Head of caudate nucleus (tissue), 42 donors: Measurements from ENCODE around the gene PNLIPRP1.

Source experiments
- DNase-seq, 42 donors: peaks; one replicate each; pipeline versions ENCODE4 v3.0.0 to v3.0.0-alpha.2; 2020 to 2021; ENCODE audit warnings: mixed read lengths in 7 of 42
- intact Hi-C: fragments of 100-400 bp; cut with DNase I; formaldehyde crosslinking; loops from one replicate; pipeline ENCODE4 v1.15.0; 2022

Gene PNLIPRP1

DNA sequence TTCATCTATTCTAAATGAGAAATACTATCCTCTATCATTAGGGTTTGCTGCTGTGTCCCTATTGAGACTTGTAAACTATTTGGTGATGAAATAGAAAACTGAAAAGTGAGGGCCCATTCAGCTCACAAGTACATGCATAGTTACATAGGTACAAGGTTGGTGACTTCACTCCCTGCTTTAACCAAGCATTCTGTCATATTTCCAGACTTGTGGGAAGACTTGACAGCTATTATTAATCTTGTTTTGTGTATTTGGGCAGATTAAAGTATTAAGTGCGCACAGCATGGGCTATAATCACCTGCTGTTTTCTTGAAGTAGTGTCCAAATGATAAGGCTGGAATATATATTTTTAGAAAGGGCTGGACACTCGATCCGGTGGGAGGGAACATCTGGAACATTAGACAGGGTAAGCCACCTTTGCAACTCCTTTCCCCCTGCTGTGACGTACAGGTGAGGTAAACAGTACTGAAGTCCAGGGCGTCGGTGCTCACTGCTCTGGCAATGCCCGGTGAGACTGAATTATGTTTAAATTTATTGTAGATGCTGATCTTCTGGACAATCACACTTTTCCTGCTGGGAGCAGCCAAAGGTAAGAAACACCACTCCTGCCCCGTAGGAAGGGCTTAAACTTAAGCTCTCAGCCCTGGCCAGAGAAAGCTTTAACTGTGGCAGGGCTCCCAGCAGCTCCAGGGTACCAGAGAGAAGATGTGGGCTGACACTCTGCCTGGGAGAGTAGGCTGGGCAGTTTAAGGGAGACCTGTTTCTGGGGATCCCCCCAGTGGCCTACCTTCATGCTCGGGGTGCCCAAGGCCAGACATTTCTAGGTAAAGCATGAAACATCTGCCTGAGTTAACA is at the start of gene PNLIPRP1:
PNLIPRP1 (plus strand) TSS at position 370 of the 855 bp plus-strand sequence; CDS start at position 541, 171 bp downstream.
- intact Hi-C loops: no loop called here
- DNase-seq: no peak

DNA sequence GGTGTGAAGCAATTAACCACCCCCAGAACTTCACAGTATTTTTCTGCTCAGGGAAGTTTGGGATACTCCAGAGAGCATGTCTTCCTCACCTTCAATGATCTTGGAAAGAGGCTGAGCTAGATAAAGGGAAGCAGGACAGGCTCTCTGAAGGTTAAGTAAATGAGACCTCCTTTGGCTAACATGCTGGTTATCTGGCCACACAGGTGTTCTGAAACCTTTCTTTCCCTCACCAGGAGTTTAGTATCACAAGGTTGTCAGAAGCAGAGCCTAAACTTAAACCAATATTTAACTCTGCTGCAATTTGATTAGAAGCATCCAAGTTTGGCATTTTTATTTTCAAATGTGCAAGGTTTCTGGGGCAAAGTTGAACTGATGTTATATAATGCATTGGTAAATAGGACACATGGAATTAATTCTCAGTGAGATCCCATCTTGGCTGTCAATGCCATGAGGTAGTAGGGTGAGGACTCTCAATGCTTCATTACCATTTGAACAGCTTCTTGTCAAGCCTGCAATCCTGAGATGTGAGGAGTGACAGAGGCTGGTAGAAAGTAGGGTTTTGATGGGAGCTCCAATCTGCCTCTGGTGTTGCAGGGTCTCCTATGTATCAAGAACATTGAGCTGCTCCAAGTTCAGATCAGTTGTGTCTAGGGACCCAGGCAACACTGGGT is 48.6 kb upstream of the PNLIPRP1 start:
- intact Hi-C loops: no loop called here
- DNase-seq: no peak

DNA sequence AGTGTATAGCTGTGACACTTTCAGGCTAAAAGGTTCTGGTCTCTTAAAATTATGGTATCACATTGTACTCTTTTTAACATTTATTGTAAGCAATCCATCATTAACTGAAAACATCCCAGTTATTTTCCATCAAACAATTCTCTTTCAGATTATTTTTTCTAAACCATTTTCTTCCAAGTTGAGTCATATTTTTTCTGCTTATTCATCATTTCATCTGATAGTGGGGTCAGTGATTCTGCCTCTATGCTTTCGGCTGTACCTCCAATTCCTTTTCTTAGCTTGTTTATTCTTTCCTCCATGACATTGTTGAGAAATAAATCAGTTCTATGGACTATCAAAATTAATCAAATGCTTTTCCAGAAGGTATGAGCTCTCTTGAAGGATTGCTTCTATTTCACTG is 45.6 kb upstream of the PNLIPRP1 start:
- DNase-seq: no peak
- intact Hi-C loops: no loop called here

DNA sequence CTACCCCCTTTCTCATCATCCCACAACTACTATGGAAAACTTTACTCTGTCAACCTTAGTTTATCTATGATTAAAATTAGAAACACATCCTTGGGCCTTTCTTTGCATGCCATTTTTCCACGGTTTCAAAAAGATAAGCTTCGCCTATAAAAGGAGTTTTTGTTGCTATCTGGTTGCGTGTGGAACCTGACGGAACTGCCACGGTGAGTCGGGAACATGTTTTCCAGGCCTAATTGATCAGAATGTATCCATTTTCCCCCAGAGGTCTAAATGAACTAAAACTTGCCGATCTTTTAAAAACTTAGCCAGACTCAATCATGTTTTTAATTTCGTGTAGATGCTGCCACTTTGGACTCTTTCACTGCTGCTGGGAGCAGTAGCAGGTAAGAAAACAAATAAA is 45.0 kb upstream of the PNLIPRP1 start, which contains the start of gene PNLIP:
PNLIP (plus strand) TSS at position 176 of the 400 bp plus-strand sequence; CDS start at position 338, 162 bp downstream.
- no peak for DNase-seq
- intact Hi-C loops: no loop called here

DNA sequence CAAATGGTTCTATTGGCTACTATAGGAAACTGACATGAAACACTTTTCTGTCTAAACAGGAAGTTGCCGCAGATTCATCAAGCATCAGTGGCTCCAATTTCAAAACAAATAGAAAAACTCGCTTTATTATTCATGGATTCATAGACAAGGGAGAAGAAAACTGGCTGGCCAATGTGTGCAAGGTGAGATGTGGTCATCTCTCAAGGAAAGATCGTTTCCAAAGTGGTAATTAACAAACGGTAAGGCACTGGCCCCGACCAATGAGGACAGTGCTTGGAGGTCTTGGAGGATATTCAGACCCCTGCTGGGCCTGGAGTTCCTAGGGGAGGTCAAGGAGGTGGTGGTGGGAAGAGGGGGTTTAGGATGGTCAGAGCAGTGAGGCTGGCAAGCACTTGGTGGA is 42.5 kb upstream of the PNLIPRP1 start:
- intact Hi-C loops: no loop called here
- DNase-seq: no peak

DNA sequence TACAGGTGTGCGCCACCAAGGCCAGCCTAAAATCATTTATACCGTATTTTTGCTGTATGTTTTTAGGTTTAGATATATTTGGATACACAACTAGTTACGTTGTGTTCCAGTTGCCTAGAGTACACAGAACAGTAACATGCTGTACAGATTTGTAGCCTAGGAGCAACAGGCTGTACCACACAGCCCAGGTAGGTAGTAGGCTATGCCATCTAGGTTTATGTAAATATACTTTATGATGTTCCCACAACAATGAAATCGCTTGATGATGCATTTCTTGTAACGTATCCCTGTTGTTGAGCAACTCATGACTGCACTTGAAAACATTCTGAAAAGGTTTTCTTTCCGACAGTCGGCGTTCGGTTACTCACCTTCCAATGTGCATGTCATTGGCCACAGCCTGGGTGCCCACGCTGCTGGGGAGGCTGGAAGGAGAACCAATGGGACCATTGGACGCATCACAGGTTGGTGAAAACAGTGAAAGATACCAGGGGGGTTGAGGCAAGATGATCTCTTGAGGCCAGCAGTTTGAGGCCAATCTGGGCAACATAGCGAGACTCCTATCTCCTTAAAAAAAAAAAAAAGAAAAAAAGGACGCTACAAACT is 37.3 kb upstream of the PNLIPRP1 start:
- intact Hi-C loops: no loop called here
- no peak for DNase-seq

DNA sequence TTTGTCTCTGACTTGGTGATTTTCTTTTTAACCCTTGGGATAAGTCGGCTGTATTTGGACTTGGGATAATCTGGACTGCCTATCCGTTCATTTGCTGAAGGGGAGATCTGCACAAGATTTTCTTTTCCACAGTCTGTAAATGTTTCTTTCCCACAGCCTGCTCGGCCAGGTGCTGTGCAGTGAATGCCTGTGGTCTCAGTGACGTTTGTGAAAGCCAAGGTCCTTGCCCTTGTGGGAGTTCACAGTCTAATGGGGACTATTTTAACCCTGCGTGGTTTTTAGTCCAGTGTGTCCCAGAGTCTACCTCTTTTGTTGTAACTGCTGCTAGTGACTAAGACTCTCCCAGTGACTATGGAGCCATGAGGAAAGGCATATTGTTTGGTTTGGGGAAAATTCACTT is 36.1 kb upstream of the PNLIPRP1 start:
- no peak for DNase-seq
- intact Hi-C loops: no loop called here

DNA sequence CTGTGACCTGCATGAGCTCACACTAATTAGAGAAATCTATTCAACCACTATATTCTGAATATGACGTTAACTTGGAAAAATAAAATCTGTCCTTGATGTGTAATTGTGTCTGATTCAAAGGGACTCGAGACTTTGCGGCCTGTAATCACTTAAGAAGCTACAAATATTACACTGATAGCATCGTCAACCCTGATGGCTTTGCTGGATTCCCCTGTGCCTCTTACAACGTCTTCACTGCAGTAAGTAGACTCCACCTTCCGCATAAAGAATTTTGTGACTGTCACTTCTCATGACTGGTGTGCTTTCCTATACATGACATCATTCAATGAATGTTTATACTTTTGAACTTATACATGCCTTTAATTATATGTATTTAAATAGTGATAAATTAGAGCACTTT is 34.9 kb upstream of the PNLIPRP1 start:
- DNase-seq: no peak
- intact Hi-C loops: no loop called here

DNA sequence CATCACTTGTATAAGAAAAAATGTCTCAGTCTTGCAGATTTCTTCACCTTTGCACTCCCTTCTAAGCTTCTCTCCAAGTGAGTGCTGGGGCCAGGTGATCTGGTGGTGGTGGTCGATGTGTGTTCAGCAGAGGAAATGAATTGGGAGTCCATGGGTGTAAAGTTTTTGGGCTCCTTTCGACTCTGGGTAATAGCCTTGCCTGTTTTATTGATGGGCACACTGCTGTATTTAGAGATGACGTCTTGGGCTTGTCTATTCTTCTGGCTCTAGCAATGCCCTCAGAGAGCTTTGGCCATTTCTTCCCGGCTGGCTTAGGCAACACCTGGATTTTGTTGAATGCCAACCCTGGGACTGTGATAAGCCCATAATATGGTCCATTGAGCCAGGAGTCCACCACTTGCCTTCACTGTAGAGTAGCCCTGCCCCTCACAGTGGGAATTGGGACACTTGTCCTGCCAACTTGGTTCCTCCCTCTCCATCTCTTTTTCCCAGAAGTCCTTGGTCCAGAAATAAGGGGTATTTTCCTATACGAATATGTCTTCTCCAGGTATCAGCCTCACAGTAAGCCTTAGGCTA is 33.4 kb upstream of the PNLIPRP1 start:
- no peak for DNase-seq
- intact Hi-C loops: no loop called here

DNA sequence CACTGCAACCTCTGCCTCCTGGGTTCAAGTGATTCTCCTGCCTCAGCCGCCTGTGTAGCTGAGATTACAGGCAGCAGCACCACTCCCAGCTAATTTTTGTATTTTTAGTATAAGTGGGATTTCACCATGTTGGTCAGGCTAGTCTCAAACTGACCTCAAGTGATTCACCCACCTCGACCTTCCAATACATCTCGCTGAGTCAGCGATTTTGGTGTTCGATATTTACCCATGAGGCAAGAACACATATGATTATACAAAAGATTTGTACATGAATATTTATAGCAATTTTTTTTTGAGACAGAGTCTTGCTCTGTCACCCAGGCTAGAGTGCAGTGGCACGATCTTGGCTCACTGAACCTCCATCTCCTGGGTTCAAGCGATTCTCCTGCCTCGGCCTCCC is 25.2 kb upstream of the PNLIPRP1 start:
- intact Hi-C loops: no loop called here
- no peak for DNase-seq

DNA sequence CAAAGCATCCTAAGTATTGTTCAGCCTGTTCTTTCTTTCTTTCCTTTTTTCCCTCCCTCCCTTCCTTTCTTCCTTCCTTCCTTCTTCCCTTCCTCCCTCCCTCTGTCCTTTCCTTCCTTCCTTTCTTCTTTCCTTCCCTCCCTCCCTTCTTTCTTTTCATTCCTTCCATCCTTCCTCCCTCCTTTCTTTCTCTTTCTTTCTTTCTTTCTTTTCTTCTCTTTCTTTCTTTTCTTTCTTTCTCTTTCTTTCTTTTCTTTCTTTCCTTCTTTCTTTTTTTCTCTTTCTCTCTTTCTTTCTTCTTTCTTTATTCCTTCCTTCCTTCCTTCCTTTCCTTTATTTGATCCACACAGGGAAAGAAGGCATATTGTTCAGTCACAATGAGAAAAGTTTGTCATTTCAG is 23.8 kb upstream of the PNLIPRP1 start:
- DNase-seq: no peak
- intact Hi-C loops: no loop called here

DNA sequence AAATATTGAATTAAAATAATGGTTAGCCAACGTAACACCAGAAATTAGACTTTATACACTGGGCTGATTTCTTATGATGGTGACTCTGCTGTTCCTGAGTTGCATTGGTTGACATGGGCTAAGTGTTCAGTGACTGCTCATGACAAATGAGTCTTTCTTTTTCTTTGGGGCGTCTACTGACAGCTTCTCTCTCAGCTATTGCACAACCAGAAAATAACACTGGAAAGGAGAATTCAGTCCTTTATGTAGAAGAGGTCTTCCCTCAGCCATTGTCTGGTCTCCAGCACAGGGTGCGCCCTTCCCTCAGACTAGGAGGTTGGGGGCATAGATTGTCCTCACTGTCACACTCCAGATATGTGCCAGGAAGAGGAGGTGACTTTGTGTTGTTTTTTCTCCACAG is 23.4 kb upstream of the PNLIPRP1 start:
- intact Hi-C loops: no loop called here
- no peak for DNase-seq

DNA sequence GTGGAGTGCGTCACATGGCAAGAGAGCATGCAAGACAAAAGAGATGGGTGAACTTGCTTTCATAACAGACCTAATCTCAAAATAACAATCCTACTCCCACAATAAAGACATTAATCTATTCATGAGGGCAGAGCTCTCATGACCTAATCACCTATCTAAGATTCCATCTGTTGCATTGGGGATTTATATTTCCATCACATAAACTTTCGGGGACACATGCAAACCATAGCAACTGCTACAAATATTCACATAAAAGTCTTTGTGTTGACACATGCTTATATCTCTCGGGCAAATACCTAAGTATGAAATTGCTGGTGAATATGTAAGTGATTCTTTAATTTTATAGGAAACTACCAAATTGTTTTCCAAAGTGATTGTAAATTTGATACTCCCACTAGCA is 16.0 kb upstream of the PNLIPRP1 start:
- DNase-seq: no peak
- intact Hi-C loops: no loop called here

DNA sequence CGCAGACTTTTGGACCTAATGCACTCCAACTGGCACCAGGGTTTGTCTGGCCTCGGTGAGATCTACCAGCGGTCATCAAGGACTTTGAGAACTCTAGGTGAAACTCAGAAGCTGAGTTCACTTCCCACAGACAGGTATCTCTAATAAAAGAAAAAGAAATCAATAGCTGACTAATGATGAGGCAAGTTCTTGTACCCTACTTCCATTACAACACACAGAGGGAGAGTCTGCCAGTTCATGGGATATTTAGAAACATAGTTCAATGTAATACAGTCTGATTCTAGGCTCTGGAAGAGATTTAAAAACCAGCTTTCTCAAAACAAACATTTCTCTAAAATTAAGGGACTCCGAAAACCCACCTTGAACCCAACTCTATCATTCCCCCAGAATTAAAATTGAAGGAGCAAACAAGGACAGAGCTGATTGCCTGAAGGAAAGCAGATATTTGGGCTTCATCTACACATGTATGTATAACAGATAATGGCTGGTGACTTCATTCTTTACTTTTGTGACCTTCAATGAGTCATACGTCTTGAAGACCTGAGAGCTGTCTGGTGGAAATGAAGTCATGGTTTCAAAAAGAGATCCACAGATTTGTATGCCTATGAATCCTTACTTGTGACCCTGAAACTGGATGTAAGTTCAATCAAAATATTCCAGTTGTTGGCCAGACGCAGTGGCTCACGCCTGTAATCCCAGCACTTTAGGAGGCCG is 2.7 kb upstream of the PNLIPRP1 start:
- intact Hi-C loops: no loop called here
- DNase-seq: no peak

DNA sequence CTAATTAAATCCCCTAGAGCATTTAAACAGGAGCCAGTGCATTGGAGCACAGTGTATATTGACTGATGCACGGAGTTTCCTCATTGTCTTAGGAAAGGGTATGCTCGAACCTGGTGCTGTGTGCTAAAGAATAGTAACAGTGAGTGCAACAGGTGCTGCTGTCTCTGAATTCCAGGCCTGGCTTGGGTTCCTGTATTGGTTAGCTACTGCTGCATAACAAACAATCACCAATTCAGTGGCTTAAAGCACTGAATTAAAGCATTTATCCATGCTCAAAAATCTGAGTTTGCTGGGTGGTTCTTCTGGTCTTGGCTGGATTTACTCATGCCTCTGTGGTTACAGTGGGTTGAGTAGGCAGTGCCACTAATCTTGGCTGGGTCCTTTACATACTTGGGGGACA is 1.8 kb upstream of the PNLIPRP1 start:
- no peak for DNase-seq
- intact Hi-C loops: no loop called here

DNA sequence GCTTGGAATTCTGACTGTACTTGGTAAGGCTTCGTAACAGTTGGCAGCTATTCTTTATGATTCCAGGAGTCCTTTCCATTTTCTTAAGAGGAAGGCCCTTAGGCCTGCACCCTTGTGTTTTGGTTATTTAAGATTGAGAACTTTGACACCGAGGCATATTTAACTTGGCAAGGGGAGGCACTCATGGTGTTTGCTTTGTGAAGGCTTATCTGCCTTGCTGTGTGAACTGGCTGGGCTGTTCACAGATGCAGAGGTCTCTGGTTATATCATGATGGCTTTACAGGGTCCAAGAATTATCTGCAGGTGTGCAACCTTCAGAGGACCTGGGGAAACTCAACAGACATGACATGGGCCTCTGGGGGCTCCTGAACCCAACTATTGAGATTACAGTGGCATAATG is 833 bp upstream of the PNLIPRP1 start:
- no peak for DNase-seq
- intact Hi-C loops: no loop called here

DNA sequence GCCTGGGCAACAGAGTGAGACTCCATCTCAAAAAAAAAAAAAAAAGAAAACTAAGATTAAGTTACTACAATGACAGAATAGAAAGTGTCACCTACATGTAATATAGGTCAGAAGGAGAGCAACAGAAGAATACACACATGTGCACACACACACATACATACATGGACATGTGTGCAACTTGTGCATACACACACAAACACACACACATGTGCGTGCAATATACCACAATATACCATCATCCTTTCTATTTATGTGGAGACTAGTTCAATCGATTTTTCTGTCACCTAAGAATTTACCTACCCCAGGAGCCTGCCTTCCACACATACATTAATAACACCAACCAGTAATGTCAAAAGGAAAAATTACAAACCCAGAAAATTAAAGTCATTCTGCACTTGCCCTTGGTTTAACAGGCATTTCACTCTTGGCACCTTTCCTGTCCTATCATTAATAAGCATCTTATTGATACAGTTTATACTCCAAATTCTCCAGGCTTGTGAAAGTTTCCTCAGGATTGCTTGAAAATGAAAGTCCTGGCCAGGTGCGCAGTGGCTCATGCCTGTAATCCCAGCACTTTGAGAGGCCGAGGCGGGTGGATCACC is 2.5 kb downstream of the PNLIPRP1 start:
- intact Hi-C loops: no loop called here
- DNase-seq: no peak

DNA sequence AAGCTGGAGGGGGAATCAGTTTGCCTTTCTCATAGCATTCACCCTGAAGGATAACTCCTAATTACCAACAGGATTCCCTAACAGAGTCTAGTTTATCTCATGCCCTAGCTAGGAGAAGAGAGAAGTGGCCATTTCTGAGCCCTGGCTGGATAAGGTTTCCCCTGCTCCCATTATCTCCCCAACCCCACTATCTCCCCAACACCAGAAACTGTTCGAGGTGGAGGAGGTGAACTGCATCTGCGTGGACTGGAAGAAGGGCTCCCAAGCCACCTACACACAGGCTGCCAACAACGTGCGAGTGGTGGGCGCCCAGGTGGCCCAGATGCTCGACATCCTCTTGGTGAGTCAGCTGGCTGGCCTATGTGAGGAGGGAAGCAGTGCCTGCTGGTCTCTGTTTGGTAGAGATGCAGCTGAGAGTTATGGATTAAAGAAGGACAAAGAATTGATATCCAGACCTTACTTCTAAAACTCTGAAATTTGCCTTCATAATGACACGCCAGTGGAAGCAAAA is 3.8 kb downstream of the PNLIPRP1 start:
- intact Hi-C loops: no loop called here
- DNase-seq: no peak

DNA sequence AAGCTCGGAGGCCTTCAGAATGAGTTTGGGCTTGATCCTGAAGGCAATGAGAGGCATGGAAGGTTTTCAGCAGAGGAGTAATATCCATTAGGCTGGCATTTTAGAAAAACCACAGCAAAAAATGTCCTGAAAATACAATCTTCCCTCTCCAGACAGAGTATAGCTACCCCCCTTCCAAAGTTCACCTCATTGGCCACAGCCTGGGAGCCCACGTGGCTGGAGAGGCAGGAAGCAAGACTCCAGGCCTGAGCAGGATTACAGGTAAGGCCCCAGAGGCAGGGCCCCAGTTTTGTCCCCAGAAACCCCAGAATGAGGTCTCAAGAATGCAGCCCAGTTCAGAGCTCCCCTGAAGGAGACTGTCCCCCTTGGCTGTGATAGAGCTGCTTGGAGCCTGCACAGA is 5.3 kb downstream of the PNLIPRP1 start:
- no peak for DNase-seq
- intact Hi-C loops: no loop called here
